ENCODE data around the gene LMO2.

The LMO2 gene

DNA sequence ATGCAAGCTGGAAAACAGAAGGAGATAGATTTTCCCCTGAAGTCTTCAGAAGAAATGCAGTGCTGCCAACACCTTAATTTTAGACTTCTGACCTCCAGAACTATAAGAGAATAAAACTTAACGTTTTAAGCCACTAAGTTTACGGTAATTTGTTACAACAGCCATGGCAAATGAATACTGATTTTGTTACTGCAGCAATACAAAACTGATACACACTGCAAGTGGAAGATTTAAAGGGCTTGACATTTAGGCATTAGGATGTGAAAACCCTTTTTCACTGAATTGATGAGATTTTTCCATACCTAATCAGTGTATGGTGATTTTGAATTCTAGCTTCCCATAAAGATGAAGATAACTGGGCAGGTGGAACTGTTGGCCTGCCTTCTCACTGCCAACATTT is 22.1 kb upstream of the LMO2 start:
- no peak for DNase-seq (ENCODE audit: low spot score)

GRCh38 chr11:33912405-33913361 is 20.8 kb upstream of the LMO2 start:
- DNase-seq (ENCODE audit: low spot score): no peak

- no peak for DNase-seq (ENCODE audit: low spot score)
Measured at GRCh38 chr11:33910958-33911339, 19.1 kb upstream of the LMO2 start.

DNA sequence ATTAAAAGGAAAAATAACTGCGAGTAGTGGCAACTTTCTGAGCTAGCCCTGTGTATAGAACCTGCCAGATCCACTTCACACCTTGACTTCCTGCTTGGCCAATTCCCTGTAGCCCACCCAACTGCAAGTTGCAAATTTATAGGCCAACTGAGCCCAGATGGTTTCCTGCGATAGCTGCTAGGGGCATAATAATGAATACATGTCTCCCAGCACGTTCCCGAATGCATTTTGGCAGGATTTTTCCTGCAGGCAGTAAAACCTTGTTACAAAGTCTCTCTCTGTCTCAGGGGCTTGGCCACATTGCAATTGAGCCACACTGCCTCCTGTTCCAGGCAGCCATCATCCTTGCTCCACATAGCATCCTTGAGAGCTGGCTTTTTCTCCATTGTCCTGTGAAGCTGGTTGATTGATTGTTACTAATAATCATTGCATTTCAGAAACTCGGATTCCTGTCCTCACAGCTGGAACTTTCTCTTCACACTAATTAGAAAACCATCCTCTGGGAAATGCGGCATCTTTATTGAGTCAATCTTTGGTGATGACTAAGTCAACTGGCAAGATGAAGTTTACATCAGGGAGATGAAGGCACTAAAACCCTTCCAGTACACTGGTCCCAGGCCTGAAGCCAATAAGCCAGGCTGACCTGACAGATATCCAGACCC is 18.6 kb upstream of the LMO2 start:
- DNase-seq (ENCODE audit: low spot score): no peak

GRCh38 chr11:33909552-33909951 is 17.7 kb upstream of the LMO2 start:
- no peak for DNase-seq (ENCODE audit: low spot score)

GRCh38 chr11:33909150-33909549 is 17.3 kb upstream of the LMO2 start:
- DNase-seq (ENCODE audit: low spot score): no peak

GRCh38 chr11:33907421-33907820 is 15.5 kb upstream of the LMO2 start:
- DNase-seq (ENCODE audit: low spot score): no peak

- no peak for DNase-seq (ENCODE audit: low spot score)
Measured at GRCh38 chr11:33906484-33907186, 14.8 kb upstream of the LMO2 start.

DNA sequence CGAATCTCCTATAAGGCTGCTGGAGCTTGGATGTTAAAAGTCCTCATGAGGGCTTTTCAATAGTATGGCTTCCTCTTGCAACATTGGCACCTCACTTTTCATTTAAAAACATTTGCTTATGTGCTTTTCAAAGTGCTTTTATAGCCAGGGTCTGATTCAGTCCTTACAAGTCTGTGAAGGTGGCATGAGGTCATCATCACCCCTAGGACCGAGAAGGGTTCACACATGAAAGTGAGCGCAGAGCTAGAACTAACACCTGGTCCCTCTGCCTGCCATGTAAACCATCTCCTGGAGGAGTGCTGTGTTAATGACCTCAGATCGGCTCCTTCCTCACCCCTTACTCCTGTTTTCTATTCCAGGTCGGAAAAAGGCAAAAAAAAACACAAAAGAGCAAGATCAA is 12.2 kb upstream of the LMO2 start:
- DNase-seq (ENCODE audit: low spot score): no peak

DNA sequence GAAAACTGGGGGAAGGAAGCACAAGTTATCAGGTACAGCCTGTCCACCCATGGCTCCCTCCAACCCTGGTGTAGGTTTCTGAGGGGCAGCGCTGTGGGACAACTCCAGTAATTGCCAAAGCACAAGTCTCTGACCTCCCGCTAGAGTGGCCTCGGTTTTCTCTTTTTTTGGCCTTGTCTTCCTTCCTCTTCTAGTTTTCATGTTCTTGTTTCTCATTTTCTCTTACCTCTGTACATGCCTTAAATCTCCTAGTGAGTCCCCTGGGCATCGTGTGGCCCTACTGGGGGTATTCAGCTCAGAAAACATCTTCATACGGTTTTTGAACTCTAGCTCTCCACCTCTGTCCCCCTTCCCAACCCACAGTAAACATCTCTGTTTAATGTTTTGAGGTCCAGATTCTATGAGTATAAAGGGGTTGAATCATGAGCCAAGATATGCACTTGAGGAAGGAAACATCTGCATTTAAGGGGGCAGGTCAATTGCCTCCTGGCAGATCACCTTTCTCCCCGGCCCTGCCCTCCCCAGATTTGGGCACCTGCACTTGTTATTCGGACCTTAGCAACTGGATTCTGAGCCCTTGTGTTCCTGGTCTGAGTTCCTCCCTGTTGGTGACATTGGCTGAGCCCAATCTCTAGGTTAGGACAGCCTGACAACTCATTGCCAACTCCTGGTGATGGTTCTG is 8.4 kb upstream of the LMO2 start:
- no peak for DNase-seq (ENCODE audit: low spot score)

DNA sequence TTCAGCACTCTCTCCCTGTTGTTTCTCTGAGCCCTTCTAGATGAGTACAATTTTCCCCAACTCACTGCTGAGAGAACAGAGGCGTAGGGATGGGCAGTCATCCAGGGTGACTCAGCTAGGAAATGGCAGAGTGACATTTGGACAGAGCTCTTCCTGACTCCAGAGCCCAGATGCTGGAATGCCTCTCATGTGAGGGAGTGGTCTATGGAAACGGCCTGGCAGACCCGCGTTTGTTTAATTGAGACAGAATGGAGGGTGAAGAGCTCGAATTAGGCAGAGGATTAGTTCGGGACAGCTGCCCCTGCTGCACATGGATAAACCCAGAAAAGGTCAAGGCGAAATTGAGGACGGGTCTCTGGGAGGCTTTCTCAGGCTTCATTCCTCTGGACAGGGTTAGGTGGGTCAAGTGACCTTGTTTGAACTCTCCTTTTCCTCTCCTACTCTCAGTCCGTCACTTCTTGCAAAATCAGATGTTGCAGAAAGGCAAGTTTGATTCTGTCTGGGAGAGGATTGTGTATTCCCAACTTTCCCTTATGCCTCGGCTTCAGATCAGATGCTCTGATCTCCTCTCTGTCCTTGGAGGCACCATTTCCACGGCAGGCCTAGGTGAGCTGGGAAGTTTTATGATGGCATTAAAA is 7.6 kb upstream of the LMO2 start:
- DNase-seq (ENCODE audit: low spot score): peak; percentile 14

GRCh38 chr11:33898957-33899356 is 7.1 kb upstream of the LMO2 start:
- no peak for DNase-seq (ENCODE audit: low spot score)

GRCh38 chr11:33897761-33898375 is 6.0 kb upstream of the LMO2 start:
- no peak for DNase-seq (ENCODE audit: low spot score)

DNA sequence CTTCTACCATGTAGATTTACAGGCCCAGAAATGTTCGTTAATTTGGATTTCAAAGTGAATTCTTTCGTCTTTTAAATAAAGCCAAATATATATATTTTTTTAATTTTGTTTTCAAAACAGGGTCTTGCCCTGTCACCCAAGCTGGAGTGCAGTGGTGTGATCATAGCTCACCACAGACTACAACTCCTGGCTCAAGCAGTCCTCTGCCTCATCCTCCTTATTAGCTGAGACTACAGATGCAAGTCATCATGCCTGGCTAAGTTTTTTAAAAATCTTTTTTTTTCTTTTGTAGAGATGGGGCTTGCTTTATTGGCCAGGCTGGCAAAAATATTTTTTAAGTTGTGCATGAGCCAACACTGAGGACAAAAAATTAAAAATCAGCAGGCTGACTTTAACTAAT is 5.0 kb upstream of the LMO2 start:
- no peak for DNase-seq (ENCODE audit: low spot score)

DNA sequence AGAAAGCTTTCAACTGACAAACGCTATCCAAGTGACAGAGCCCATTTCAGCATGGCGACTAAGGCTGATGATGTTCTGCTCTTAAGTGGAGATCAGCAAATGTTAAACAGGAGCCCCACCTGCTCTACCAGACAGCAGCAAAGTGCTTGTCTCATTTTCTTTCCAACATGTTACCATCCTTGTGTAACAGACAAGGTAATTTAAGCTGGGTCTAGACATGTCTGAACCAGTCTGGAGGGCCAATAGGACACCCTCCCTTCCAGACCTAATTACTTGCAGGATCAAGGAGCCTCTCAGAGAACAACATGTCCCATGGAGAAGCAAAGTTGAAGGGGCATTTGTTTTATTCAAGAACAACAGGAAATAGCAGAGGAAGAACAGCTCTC is 3.9 kb upstream of the LMO2 start:
- no peak for DNase-seq (ENCODE audit: low spot score)

DNA sequence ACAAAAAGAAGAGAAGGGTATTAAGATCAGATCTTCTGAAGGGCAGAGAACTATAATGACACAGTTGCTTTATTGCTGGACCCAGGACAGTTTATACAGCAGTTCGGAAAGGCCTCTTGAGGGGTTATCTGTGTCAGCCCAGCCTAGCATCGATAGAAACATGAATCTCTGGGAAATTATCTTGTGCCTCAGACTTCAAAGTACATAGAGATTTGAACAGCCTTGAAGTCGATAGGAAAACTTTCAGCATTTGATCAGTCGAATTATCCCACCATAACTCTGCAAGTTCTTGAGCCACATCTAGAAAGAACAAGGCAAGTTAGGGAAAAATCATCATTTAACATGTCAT is 2.5 kb upstream of the LMO2 start:
- DNase-seq (ENCODE audit: low spot score): no peak

DNA sequence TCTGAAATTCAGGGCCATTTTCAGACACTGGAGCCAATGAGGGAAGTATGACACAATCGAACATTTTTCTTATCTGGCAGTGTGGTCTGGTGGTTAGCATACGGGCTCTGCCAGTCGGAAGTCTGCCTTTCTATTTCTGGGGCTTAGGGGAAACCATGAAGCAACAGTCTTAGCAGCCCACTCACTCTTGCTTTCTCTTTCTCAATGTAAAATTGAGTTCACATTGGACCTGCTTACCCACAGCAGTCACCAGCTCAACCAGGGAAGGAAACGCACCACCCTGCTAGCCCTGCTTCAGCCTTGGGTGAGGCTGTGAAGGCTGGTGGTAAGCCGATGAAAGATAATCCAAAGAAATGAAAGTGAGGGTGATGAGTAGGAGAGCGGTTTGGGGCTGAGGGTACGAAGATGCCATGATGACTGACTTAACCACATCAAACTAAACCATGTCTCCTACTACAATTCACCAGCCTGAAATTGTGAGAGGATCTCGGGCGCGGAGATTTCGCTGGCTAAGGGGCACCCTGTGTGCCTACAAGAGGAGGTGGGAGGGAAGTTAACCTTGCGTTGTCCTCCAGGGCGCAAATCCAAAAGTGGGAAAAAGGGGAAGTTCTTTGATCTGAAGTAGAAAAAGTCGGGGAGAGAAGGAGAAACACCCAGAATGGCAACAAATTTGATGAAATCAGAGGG is 2.0 kb upstream of the LMO2 start:
- no peak for DNase-seq (ENCODE audit: low spot score)

- no peak for DNase-seq (ENCODE audit: low spot score)
Measured at GRCh38 chr11:33892906-33893594, 1.2 kb upstream of the LMO2 start.

DNA sequence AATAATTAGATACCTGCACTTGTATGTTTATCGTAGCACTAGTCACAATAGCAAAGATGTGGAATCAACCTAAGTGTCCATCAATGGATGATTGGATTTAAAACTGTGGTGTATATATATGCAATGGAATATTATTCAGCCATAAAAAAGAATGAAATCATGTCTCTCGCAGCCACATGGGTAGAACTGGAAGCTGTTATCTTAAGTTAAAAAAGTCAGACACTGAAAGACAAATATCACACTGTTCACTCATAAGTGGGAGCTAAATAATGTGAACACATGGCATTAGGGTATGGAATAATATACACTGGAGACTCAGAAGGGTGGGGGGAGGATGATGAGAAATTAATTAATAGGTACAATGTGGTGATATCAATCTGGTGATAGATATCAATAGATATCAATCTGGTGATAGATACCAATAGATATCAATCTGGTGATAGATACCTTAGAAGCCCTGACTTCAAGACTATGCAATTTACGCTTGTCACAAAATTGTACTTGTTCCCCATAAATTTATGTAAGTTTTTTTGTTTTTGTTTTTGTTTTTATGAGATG is 2.0 kb downstream of the LMO2 start:
- DNase-seq (ENCODE audit: low spot score): no peak

DNA sequence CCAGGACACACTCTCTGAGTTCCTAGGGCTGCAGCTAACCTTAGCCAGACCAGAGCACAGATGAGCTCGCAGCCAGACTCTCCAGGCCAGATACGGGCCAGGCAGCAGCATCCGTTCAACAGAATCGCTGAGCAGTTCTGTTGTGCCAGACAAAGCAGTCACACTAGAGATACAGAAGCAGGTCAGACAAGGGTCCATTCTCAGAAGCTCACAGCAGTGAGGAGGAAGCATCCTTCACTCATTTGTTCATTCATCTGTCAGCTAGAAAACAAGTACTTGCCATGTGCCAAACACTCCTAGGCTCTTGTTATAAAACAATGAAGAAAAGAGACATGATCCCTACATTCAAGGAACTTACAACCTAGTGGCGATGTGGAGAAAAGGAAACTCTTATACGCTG is 2.6 kb downstream of the LMO2 start:
- DNase-seq (ENCODE audit: low spot score): no peak

Data from cerebellar cortex (tissue), 1 donor.